AG09319 (cell line): Measurements from ENCODE around the gene SND1.
"Not testable (repeated sequence)": the region's sequence is repeated elsewhere in the genome, so short reads cannot be mapped to it uniquely, and the experiment has no call there.

Source experiments
- DNase-seq: peaks from one replicate; pipeline ENCODE4 v3.0.0-alpha.2; 2010; ENCODE audit warnings: low read depth; ENCODE audit errors: extremely low read depth
- TF ChIP-seq, protein P1 (sequence below): IDR thresholded peaks from 2 replicates; pipeline ENCODE4 v1.5.1; 2011; ENCODE audit warnings: low read depth, mild to moderate bottlenecking, inconsistent platforms, low read length, moderate library complexity

Gene SND1

DNA sequence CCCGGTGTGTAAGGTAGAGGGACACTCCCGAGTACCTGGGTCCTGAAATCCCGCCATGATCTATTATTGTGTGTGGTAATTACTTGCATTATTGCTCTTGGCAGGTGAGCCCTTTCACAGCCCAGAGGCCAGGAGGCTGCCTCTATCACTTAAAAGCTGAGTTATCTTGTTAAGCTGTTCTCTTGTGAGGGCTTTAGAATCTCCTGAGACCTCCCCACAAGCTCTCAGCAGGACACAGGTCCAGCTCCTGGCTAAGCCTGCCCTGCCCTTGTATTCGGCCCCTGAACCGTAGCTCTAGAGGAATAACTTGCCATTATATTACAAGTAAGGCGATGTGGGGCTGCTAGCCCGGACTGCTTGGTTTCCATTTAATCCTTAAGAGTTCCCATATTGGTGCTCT lies 13.9 kb downstream of the SND1 start:
- DNase-seq: no peak
- TF ChIP-seq, protein P1, sequence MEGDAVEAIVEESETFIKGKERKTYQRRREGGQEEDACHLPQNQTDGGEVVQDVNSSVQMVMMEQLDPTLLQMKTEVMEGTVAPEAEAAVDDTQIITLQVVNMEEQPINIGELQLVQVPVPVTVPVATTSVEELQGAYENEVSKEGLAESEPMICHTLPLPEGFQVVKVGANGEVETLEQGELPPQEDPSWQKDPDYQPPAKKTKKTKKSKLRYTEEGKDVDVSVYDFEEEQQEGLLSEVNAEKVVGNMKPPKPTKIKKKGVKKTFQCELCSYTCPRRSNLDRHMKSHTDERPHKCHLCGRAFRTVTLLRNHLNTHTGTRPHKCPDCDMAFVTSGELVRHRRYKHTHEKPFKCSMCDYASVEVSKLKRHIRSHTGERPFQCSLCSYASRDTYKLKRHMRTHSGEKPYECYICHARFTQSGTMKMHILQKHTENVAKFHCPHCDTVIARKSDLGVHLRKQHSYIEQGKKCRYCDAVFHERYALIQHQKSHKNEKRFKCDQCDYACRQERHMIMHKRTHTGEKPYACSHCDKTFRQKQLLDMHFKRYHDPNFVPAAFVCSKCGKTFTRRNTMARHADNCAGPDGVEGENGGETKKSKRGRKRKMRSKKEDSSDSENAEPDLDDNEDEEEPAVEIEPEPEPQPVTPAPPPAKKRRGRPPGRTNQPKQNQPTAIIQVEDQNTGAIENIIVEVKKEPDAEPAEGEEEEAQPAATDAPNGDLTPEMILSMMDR: no peak

DNA sequence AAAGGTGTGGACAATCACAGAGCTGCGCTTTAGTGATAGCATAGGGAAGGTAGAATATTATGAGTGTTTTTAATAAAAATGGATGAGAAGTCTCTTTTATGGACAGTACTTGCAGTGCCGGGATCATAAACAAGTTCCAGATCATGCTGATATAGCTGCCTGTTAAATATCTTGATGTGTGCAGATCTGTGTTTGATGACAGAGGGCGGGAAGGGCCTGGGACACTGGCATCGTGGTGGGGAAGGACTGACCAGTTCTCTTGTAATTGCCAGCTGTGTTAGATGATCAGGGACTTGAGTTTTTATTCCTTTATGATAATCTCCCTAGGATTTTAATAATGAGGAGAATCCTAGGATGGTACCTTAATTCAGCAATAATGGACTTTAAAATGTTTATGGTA lies 14.6 kb downstream of the SND1 start:
- TF ChIP-seq, protein P1: no peak
- DNase-seq: no peak

DNA sequence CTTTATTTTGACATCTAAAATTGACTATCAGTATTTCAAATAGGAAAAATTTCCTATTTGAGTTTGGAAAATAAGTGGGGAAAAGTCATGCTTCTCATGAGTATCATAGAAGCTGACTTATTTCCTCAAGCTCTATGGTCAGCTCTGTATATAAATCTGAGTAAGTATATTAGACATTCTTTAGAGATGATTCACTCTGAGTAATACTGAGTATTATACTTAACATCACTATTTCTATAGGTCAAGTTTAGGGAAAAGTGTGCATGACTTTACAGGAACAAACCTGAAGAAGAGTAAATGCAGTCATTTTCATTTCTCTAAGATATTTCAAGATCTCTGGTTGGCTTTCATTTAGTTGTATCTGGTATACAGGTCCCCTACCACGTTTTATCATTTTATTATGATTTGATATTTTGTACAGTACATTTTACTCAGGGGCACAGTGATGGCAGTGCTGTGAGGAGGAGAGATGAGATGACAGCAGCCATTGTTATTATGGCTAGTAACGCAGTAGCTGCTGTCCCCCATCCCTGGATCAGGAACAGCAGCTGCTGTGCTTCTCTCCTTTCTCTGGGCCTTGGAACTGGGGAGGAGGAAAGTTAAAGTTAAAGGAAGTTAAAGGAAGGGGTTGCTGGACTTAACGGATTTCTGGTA lies 15.2 kb downstream of the SND1 start:
- TF ChIP-seq, protein P1: no peak
- DNase-seq: no peak

DNA sequence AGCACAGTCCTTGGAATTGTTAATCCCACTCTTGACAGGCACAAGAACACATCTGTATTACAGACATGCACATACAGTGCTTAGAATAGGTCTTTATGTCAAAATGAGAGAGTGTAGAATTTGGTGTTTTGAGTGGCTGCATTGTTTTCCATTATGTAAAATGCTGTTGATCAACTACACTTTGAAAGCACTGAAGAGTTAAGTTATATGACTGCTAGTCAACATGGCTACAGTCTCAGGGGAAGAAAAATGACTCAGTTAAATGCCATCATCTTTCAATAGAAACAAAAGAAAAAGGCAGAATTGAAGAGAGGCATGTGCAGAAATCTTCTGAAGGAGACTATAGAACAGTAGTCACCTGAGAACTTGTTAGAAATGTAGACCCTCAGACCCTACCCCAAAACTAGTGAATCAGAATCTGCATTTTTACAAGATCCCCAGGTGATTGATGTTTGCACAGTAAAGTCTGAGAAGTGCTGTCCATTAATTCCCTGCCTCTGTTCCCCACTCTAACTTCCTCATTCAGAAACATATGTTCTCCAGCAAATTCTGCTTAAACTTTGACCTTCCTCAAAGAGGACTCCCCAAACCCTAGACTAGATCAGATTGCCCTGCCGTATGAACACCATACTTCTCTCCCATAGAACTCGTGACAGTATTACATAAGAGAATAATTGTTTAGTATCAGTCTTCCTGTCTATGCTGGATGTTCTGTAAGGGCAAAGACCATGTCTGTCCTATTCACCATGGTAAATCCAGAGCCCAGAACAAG lies 16.0 kb downstream of the SND1 start:
- no peak for DNase-seq
- TF ChIP-seq, protein P1: no peak

DNA sequence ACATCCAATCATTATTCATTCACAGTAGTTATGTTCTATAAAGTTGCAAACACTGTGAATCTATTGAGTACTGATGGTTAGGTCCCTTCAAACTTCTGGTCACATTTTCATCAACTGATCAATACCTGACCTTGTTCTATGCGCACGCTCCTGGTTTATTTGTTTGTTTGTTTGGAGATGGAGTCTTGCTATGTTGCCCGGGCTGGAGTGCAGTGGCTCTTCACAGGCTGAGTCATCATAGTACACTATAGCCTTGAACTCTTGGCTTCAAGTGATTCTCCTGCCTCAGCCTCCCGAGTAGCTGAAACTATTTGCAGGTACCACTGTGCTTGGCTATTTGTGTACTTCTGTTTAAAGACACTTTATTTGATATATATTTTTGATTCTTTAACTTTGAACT lies 19.3 kb downstream of the SND1 start:
- TF ChIP-seq, protein P1: no peak
- DNase-seq: no peak

DNA sequence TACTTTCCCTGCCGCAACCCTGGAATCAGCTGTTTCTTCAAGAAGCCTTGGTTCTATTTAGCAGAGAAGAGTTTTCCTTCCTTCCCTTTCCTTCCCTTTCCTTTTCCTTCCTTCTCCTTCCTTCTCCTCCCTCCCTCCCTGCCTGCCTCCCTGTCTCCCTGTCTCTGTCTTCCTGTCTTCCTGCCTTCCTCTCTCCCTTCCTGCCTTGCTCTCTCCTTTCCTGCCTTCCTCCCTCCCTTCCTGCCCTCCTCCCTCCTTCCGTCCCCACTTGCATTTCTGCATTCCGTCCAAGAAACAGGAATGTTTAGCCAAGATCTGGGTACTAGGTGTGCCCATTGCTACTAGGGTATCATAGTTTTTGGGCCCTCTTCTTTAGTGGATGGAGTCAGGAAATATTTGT lies 21.9 kb downstream of the SND1 start:
- TF ChIP-seq, protein P1: no peak
- no peak for DNase-seq

DNA sequence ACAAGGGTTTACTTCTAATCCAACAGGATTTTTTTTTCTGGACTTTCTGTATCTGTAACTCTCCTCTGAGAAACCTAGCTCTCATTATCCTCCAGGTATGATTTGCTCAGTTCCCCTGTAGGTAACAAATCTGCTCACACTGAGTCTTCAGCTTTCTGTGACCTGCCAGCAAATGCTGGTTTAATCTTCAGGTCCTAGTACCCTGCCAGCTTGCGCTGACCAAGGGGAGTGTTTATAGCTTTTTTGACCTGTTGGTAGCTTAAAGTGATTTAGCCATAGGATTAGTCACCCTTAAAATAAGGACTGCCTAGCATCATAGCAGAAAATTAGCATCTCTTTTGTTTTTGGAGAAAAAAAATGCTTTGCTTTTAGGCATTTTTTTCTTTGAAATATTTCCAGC lies 22.4 kb downstream of the SND1 start:
- no peak for DNase-seq
- TF ChIP-seq, protein P1: no peak

DNA sequence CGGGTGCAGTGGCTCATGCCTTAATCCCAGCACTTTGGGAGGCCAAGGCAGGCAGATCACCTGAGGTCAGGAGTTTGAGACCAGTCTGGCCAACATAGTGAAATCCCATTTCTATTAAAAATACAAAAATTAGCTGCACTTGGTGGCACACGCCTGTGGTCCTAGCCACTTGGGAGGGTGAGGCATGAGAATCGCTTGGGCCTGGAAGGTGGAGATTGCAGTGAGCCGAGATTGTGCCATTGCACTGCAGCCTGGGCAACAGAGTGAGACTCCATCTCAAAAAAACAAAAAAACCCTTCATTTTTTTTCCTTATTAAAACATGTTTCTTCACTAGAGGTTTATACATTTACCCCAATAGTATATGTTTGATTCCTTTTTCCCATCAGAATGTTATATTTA lies 22.9 kb downstream of the SND1 start:
- DNase-seq: not testable (repeated sequence)
